ENCODE results near the gene RPGRIP1.
"Not testable (repeated sequence)": the region's sequence is repeated elsewhere in the genome, so short reads cannot be mapped to it uniquely, and the experiment has no call there.

Gene RPGRIP1

GRCh38 chr14:21267886-21268616, 11.8 kb upstream of the RPGRIP1 start:
- Mint-ChIP-seq H3K4me3 (peak overlapping the region; percentile 99), H3K36me3 (ENCODE audit: low read depth) (peaks cover 67% of the 10 kb centered on the region), H3K27ac (peak overlapping the region; percentile 100), H3K4me1 (ENCODE audit: low read depth) (peaks cover 40% of the 10 kb centered on the region), H3K9me3 (no peaks in the 10 kb centered on the region), H3K27me3 (no peaks in the 10 kb centered on the region)
- no peak for DNase-seq

- DNase-seq: no peak
- H3K9me3 Mint-ChIP-seq: no peaks in the 10 kb centered on the region
- H3K27ac Mint-ChIP-seq: peak overlapping the region; percentile 100
- H3K36me3 Mint-ChIP-seq (ENCODE audit: low read depth): peaks cover 60% of the 10 kb centered on the region
- H3K27me3 Mint-ChIP-seq: no peaks in the 10 kb centered on the region
- H3K4me1 Mint-ChIP-seq (ENCODE audit: low read depth): peaks cover 33% of the 10 kb centered on the region
- H3K4me3 Mint-ChIP-seq: peak overlapping the region; percentile 99
These were observed 11.1 kb upstream of the RPGRIP1 start for GRCh38 chr14:21268617-21269251.

DNA sequence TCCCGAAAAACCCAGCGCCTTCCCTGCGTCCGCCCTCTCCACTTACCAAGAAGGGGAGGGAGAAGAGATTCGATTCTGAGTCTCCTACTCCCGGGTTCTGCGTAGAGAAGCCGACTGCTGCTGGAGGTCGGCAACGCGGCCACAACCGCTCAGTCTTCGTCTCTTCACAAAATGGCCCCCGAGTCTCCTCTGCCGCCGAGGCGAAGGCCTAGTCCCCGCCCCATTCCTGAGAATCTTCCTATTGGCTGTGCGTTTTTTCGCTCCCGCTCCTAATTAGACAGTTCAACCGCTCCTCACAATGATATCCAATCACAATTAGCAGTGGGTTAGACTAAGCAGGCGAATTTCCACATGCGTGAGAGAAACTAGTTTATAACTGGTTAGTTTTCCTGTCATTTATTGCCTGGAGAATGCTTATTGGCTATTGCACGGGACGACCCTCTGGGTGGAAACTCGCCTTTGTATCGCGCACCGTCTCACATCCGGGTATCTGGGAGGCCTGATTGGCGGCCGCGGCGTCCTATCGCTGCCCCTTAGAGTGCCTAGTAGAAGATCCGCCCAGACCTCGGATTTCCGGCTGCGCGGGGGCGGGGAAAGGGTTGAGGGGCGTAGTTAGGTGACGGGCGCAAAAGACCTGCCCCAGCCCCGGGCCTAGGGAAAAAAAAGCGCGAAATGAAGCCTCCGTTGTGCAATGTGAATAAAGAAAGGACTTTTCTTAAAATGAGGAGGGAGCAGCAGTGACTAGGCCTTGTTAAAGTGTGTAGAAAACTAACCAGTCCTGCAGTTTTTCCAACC, 10.4 kb upstream of the RPGRIP1 start, which contains the start of gene HNRNPC:
TSS of gene HNRNPC (minus strand) at position 191 of the 795 bp plus-strand sequence. CDS start 35,249 bp downstream, outside the sequence.
- peak; percentile 100 for DNase-seq
- H3K27me3 Mint-ChIP-seq: no peaks in the 10 kb centered on the region
- H3K4me1 Mint-ChIP-seq (ENCODE audit: low read depth): peaks cover 26% of the 10 kb centered on the region
- peak within 1 kb of the TSS; percentile 100 for H3K27ac Mint-ChIP-seq
- peak within 1 kb of the TSS; percentile 99 for H3K4me3 Mint-ChIP-seq
- peaks cover 53% of the 10 kb centered on the region for H3K36me3 Mint-ChIP-seq (ENCODE audit: low read depth)
- no peaks in the 10 kb centered on the region for H3K9me3 Mint-ChIP-seq

GRCh38 chr14:21272661-21273060, 7.2 kb upstream of the RPGRIP1 start:
- not testable (repeated sequence) for H3K27ac Mint-ChIP-seq, H3K9me3 Mint-ChIP-seq, H3K27me3 Mint-ChIP-seq, H3K4me3 Mint-ChIP-seq, DNase-seq
- Mint-ChIP-seq H3K4me1 (ENCODE audit: low read depth) (peaks cover 11% of the 10 kb centered on the region), H3K36me3 (ENCODE audit: low read depth) (peaks cover 21% of the 10 kb centered on the region)

- no peak overlapping the region for H3K4me3 Mint-ChIP-seq
- no peaks in the 10 kb centered on the region for H3K9me3 Mint-ChIP-seq
- H3K4me1 Mint-ChIP-seq (ENCODE audit: low read depth): peaks cover 5% of the 10 kb centered on the region
- H3K27me3 Mint-ChIP-seq: no peaks in the 10 kb centered on the region
- H3K36me3 Mint-ChIP-seq (ENCODE audit: low read depth): no peaks in the 10 kb centered on the region
- no peak for DNase-seq
- no peak overlapping the region for H3K27ac Mint-ChIP-seq
These were observed 4.5 kb upstream of the RPGRIP1 start for GRCh38 chr14:21275261-21275858.

DNA sequence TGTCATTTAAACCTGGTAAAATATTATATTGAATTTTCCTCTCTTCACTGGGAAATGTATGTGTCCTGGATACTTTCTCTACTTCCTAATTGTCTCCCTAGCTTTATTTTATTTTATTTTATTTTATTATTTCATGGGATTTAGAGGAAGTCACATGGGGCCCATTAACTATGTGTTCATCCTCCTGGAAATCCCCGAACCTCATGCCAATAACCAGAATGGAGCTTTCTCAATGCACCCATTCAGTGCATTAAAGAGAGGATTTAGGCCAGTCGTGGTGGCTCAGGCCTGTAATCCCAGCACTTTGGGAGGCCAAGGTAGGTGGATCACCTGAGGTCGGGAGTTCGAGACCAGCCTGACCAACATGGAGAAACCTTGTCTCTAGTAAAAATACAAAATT, 1.3 kb upstream of the RPGRIP1 start:
- H3K27ac Mint-ChIP-seq: no peak overlapping the region
- no peaks in the 10 kb centered on the region for H3K27me3 Mint-ChIP-seq
- no peaks in the 10 kb centered on the region for H3K9me3 Mint-ChIP-seq
- H3K36me3 Mint-ChIP-seq (ENCODE audit: low read depth): no peaks in the 10 kb centered on the region
- H3K4me1 Mint-ChIP-seq (ENCODE audit: low read depth): peaks cover 4% of the 10 kb centered on the region
- no peak overlapping the region for H3K4me3 Mint-ChIP-seq
- DNase-seq: no peak

- DNase-seq; H3K27ac Mint-ChIP-seq; H3K4me3 Mint-ChIP-seq; H3K36me3 Mint-ChIP-seq (ENCODE audit: low read depth); H3K27me3 Mint-ChIP-seq; H3K9me3 Mint-ChIP-seq; H3K4me1 Mint-ChIP-seq (ENCODE audit: low read depth): not testable (repeated sequence)
These were observed 2.0 kb downstream of the RPGRIP1 start for GRCh38 chr14:21281917-21282316.

DNA sequence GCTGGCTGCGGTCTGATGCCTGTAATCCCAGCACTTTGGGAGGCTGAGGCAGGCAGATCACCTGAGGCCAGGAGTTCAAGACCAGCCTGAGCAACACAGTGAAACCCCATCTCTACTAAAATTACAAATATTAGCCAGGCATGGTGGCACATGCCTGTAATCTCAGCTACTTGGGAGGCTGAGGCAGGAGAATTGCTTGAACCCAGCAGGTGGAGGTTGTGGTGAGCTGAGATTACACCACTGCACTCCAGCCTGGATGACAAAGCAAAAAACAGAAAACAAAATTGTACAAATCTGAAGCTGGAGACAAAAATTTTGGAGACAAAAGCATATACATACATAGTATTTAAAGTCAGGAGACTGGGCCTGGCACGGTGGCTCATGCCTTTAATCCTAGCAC, 6.6 kb downstream of the RPGRIP1 start:
- not testable (repeated sequence) for DNase-seq; H3K4me1 Mint-ChIP-seq (ENCODE audit: low read depth); H3K36me3 Mint-ChIP-seq (ENCODE audit: low read depth); H3K27me3 Mint-ChIP-seq; H3K27ac Mint-ChIP-seq; H3K9me3 Mint-ChIP-seq; H3K4me3 Mint-ChIP-seq

DNA sequence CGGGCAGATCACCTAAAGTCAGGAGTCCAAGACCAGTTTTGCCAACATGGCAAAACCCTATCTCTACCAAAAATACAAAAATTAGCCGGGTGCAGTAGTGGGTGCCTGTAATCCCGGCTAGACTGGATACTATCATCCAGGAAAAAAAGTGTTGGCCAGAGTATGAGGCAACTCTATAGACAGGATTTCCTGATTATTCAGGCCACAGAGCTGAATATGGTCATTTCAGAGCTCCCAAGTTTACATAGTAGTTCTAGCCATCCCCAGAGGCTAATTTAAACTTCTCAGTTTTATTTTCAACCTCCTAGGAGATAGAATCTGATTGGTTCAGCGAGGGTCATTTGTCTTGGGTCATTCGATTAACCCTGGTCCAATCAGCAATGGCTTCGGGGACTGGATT, 7.3 kb downstream of the RPGRIP1 start:
- DNase-seq: no peak
- H3K27me3 Mint-ChIP-seq: no peaks in the 10 kb centered on the region
- H3K27ac Mint-ChIP-seq: no peak overlapping the region

GRCh38 chr14:21294026-21294425, 14.1 kb downstream of the RPGRIP1 start:
- H3K4me1 Mint-ChIP-seq (ENCODE audit: low read depth); H3K27ac Mint-ChIP-seq; DNase-seq; H3K27me3 Mint-ChIP-seq; H3K9me3 Mint-ChIP-seq; H3K36me3 Mint-ChIP-seq (ENCODE audit: low read depth); H3K4me3 Mint-ChIP-seq: not testable (repeated sequence)

More for the DNA sequence above, 7.3 kb downstream of the RPGRIP1 start:
- Mint-ChIP-seq H3K4me3 (no peak overlapping the region), H3K9me3 (no peaks in the 10 kb centered on the region), H3K36me3 (ENCODE audit: low read depth) (no peaks in the 10 kb centered on the region), H3K4me1 (ENCODE audit: low read depth) (no peaks in the 10 kb centered on the region)

DNA sequence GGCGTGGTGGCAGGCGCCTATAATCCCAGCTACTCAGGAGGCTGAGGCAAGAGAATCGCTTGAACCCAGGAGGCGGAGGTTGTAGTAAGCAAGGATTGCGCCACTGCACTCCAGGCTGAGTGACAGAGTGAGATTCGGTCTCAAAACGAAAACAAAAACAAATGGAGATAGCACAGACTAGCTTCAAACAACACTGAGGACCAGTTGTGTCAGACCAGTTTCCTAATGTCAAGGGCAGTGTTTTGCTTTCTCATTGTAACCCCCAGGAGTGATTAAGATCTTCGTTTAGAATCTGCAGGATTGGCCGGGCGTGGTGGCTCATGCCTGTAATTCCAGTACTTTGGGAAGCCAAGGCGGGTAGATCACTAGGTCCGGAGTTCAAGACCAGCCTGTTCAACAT, 18.5 kb downstream of the RPGRIP1 start:
- no peak overlapping the region for H3K27ac Mint-ChIP-seq
- no peaks in the 10 kb centered on the region for H3K36me3 Mint-ChIP-seq (ENCODE audit: low read depth)
- peaks cover 7% of the 10 kb centered on the region for H3K4me1 Mint-ChIP-seq (ENCODE audit: low read depth)
- H3K9me3 Mint-ChIP-seq: no peaks in the 10 kb centered on the region
- peaks cover 29% of the 10 kb centered on the region for H3K27me3 Mint-ChIP-seq
- no peak for DNase-seq
- no peak overlapping the region for H3K4me3 Mint-ChIP-seq

GRCh38 chr14:21299562-21300130, 19.8 kb downstream of the RPGRIP1 start:
- H3K4me3 Mint-ChIP-seq: no peak overlapping the region
- H3K4me1 Mint-ChIP-seq (ENCODE audit: low read depth): peaks cover 7% of the 10 kb centered on the region
- DNase-seq: no peak
- no peak overlapping the region for H3K27ac Mint-ChIP-seq
- H3K27me3 Mint-ChIP-seq: peaks cover 25% of the 10 kb centered on the region
- H3K36me3 Mint-ChIP-seq (ENCODE audit: low read depth): no peaks in the 10 kb centered on the region
- no peaks in the 10 kb centered on the region for H3K9me3 Mint-ChIP-seq

DNA sequence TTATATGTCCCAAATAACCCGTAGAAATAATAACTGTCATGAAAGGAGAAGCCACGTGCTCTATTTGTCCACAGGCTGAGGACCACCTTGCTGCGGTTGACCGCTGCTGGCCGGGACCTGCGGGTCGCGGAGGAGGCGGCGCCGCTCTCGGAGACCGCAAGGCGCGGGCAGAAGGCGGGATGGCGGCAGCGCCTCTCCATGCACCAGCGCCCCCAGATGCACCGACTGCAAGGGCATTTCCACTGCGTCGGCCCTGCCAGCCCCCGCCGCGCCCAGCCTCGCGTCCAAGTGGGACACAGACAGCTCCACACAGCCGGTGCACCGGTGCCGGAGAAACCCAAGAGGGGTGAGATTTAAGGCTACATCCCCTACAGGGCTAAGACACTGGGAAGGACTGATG, 21.0 kb downstream of the RPGRIP1 start:
- Mint-ChIP-seq H3K27me3 (peaks cover 25% of the 10 kb centered on the region), H3K4me1 (ENCODE audit: low read depth) (peaks cover 7% of the 10 kb centered on the region), H3K9me3 (no peaks in the 10 kb centered on the region), H3K4me3 (peak overlapping the region; percentile 53), H3K36me3 (ENCODE audit: low read depth) (no peaks in the 10 kb centered on the region), H3K27ac (no peak overlapping the region)
- peak; percentile 51 for DNase-seq
